ENCODE results near the gene RAB29.

DNA sequence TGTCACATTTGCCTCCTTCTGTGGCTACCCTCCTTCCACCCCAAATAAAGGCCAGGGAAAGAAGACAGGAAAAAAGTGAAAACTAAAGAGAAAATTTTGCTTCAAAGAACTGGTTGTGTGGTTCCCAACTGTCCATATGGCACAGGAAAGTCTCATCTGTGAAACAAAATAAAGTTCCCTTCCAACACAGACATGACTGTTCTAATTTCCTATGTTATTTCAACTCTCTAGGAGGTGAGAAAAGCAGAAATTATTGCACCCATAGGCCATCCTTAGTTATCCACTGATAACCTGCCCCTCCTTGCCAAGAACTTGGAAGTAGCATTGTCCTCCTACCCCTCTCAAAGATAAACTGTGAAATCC lies 8.1 kb upstream of the RAB29 start:
- no peak for TF ChIP-seq EP300 (IDR thresholded peaks at IDR 0.05)
- TF ChIP-seq, protein P1, sequence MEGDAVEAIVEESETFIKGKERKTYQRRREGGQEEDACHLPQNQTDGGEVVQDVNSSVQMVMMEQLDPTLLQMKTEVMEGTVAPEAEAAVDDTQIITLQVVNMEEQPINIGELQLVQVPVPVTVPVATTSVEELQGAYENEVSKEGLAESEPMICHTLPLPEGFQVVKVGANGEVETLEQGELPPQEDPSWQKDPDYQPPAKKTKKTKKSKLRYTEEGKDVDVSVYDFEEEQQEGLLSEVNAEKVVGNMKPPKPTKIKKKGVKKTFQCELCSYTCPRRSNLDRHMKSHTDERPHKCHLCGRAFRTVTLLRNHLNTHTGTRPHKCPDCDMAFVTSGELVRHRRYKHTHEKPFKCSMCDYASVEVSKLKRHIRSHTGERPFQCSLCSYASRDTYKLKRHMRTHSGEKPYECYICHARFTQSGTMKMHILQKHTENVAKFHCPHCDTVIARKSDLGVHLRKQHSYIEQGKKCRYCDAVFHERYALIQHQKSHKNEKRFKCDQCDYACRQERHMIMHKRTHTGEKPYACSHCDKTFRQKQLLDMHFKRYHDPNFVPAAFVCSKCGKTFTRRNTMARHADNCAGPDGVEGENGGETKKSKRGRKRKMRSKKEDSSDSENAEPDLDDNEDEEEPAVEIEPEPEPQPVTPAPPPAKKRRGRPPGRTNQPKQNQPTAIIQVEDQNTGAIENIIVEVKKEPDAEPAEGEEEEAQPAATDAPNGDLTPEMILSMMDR (IDR thresholded peaks at IDR 0.05) = no peak
- no peak for TF ChIP-seq POLR2AphosphoS5 (IDR thresholded peaks at IDR 0.05)

Data from gastroesophageal sphincter (tissue), 3 donors.